Colon (tissue), 2 donors: ENCODE measurements around the gene SLC66A2.
"Not testable (repeated sequence)": the region's sequence is repeated elsewhere in the genome, so short reads cannot be mapped to it uniquely, and the experiment has no call there.

Source experiments
- FAIRE-seq: peaks from 2 replicates; lab custom pipeline; 2012; peaks lifted over from hg19 to GRCh38; lab: Jason Lieb, UNC
- donor health status: control.
- donor health status: control.

Gene SLC66A2

DNA sequence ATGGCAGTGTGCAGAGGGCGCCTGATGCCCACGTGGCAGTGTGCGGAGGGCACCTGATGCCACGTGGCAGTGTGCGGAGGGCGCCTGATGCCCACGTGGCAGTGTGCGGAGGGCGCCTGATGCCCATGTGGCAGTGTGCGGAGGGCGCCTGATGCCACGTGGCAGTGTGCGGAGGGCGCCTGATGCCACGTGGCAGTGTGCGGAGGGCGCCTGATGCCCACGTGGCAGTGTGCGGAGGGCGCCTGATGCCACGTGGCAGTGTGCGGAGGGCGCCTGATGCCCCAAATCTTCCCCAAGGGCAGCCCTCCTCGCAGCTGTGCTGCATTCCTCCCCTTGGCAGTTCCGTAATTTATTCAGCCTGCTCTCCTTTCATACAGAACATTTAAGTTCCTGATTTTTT is 73.2 kb downstream of the SLC66A2 start:
- FAIRE-seq = not testable (repeated sequence)

DNA sequence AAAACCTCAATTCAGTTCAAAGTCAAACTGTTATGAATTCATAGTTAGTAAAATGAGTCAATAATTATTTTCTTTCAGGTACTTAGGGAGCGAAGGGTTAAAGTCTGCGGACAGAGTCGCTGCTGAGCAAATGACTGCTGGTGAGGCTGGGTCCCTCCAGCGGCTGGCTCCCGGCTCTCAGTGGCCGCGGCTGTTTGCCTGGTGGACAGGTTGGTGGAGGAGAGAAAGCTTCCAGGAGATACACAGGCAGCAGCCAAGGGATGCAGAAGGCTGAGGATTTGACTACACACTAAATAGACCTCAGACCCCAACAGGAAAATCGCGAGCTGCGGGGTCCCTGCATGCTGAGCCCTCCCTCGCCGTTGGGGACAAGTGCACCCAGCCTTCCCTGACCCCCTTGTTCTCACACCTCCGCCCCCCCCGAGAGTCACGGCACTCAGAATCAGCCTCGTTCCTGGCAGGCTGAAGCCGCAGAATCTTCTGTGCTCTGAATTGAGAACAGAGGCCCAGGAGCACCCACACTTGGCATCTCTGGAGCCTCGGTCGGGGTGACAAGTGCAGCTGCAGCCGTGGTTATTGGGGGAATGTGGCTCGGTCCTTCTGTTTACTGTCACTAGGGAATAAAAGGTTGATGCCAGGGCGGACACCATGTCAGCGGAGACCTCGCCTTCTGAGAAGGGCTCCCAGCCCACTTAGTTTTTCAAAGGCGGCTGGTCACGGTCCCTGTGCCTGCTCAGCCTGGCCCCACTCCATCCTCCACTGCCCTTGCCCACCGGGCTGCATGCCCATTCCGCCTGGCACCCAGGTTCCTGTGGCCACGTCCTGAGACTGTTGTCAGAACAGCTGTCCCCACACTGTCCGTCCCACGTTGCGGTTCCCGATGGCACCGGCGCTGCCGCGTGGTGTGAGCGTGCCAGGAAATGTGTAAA is 74.0 kb downstream of the SLC66A2 start:
- no peak for FAIRE-seq

DNA sequence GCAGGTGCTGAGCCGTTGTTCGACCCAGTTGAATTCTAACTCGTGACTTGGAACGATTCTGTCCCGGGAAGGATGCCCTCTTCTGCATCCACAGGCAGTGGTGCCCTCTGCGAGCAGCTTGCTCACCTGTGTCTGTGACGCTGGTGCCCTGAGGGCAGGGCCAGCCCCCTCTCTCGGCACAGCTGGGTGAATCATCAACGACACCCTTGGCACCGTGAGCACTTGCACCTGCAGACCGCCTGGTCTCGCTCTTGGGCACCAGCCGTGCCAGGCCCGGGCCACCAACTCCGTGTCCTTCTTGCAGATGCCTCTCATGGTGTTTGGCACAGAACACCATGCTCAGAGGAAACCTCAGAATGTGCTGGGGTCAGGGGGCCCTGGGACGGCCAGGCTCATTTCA is 75.0 kb downstream of the SLC66A2 start:
- no peak for FAIRE-seq

DNA sequence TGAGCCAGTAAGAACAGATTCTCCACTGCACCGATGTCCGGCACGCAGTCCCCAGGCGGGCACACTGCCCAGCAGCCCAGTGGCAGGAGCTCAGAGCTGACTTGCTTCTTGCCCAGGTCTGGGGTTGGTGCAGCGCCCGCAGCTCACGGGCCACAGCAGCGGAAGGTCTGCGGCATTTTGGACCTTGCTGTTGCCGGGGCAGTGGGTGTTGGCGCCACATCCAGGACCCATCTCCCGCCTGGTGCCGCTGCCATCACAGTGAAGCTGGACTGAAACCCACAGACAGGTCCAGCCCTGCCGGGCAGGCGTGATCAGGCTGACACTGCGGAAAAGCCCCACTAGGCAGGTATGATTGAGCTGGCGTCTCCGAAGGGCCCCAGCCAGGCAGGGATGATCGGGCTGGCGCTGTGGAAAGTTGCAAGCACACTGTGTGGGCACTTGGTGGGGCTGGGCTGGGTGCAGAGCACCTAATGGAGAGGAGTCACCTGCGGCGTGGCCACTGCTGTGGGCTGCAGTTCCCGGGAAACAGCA is 75.5 kb downstream of the SLC66A2 start:
- no peak for FAIRE-seq

DNA sequence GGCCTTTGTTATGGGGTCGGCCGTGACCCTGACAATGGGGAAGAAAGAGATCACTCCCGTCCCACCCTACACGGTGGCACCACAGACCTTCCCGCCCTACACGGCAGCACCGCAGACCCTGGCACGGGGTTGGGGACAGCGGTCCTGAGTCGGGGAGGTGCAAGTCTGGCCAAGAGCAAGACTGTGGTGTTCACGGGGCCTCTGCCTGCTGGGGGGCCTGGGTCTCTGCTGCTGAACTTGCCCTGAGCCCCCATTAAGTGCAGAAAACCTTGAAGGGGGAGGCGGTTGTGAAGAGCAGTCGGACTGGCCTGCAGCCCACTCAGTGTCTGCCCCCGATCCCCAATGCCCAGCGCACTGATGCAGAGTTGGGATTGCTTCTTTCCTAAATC is 75.9 kb downstream of the SLC66A2 start:
- no peak for FAIRE-seq

DNA sequence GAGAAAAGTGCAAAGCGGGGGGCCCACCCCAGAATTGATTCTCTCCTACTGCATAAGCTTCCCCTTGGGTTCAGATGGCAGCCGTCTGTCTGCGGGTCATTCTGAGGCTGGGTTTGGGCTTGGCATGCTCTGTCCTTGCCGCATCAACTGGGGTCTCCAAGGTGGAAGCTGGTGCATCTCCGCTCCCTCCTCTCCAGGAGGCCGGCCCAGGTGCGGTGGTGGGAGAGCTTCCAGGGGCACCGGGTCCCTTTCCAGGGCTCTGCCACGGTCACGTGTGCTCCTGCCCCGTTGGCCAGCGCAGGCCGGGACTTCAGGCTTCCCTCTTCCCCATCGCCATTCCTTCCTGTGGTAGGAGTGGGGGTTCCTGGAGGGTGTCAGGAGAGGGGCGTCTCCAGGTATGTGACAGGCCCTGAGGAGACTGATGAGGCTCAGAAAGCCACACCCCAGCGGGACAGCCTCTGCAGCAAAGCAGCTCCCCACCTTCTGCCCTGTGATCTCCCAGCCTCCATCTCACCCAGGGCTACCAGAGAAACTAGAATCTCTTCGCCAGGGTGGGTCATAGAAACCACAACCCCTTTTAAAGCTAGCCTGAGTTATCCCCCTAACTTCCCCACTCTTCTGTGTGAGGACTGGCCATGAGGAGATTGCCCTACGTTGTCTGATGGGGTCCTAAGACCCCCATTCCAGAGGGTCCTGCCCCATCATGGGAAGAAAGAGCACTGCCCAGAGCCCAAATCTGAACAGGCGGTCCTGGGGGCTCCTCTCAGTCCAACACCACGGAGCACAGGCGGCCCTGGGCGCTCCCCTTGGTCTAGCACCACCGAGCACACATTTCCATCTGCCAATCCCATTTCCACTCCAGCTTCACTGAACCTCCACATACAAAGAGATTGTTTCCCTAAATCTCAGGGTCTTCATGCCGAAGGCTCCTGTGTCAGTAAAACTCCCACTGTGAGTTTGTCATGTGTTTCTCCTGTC is 76.6 kb downstream of the SLC66A2 start:
- no peak for FAIRE-seq

DNA sequence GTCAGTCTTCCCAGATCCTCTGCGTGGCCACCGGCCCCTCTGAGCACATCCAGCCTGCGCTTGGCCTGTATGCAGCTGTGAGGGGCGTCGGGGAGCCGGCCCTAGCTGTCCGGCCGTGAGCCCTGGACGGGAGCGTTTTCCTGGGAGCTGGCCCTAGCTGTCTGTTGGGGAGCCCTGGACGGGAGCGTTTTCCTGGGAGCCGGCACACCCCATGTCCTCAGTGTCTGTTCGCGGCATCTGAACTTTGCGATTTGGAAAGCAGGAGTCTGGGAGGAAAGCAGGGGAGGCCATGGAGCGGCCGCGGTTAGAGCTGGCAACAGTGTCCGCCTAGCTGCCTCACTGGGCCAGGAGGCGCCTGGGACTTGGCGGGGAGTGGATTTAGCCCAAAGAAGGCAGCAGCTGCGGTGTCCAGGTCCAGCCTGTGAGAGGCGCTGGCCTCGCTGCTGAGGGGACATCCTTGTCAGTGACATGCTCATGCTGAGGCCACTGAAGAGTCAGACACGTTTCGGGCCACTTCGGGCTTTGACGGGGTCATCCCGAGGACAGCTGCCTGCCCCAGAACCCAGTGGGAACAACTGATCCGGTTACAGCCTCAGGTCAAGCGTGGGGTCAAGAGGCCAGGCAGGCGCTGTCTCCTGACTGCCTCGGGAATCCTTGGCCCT is 77.9 kb downstream of the SLC66A2 start:
- FAIRE-seq = no peak

DNA sequence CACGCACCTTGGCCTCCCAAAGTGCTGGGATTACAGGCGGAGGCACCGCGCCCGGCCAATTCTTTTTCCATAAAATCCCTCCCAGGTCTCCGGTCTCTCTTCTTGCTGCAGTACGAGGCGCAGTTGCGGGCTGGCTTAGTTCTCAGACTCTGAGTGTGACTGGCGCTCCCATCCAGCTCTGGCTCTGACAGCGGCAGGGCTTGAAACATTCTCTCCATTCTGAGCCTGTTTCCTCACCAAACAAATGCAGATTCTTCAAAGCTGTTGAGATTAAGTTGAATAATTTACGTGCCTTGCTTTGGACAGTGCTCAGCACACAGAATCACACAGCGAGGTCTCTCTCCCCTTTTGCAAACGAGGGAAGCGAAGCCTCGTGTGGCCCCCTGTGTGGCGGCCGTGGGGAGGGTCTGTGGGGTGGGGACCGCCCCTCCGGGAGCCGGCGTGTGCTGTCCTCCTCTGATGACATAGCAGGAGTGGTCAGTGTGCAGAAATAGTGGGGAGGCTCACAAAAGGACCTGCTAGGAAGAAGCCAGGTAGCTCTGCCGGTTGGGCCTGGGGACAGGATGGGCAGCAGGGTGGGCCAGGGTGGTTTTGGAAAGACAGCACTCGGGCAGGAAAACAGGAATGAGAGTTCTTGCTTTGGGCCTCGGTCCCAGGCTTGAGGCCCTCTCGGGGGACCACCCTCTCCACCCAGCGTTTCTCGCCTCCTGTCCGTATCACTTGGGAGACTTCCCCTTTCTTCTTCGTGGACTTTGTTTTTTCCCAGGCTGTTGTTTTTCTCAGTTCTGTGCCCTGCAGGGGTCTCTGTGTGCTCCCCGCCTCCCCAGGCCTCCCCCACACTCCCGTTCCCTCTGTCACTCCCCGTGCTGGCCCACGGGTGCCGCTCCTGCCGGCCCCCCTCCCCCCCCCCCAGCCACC is 78.7 kb downstream of the SLC66A2 start:
- FAIRE-seq = no peak

DNA sequence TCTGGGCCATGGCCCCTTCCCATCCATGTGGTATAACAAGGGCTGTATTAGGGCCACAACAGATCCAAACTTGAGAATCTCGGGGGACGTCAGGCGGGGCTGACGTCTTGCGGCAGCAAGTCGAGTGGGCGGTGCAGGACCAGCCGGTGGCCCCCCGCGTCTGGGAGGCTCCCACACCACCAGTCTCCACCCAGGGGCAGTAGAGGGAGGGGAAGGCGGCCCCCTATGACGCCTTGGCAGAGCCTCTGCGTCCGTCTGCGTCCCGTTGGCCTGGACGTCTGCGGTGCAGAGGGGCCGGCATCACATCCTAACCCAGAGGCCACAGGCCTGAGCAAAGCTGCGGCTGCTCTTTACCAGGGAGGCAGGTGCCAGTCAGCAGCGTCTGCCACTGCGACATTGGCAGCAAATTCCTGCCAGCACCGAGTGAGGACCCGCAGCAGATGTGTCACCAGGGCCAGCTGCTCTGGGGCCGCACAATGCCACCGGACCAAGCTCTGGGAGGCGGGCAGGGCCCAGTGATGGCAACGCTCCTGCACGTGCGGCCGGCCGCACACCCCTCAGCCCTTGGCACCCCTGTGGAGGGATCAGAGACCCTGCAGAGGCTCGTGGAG is 79.9 kb downstream of the SLC66A2 start:
- FAIRE-seq = no peak

DNA sequence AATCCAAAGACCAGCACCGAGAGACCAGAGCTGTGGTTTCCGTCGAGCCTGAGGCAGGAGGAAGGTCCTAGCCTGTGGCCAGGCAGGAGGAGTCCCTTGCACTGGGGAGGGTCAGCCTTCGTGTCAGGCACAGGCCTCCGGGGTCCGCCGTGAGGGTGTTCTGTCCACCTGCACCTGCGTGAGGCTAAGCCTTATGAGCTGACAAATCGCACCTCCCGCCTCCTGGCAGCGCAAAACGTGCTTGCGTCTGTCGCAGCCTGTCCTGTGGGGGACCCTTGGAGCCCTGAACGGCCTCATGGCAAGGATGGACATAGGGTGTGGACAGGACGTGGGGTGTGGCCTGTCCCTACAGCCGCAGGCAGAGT is 80.4 kb downstream of the SLC66A2 start:
- no peak for FAIRE-seq

DNA sequence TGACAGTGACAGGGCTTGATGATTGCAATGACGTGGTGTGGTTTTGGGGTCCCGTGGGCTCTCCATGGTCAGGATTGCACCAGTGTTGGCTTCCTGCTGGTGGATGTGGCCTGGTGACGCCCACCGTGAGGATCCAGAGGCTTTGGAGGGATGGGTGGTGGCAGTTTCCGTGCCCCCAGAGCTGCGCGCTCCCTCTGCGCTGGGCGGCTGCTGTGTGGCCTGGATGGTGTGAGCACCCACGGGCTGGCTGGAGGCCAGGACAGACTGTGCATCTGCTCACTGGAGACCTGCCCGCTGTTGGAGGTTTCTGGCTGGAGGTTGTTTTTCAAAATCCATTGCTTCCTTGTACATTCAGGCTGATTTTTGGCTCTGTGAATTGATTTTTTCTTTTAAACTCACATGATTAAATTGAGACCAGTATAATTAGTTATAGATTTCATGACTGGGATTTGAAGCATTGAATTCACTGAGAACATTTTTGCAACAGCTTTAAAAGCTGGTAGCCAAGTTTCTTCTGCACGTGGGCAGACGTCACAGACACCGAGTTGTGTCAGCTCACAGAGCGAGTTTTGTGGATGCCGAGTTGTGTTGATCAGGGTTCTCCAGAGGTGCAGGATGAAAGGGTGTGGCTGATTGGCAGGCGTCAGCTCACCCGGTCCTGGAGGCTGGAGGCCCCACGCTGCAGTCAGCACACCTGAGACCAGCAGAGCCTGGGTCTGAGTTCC is 81.0 kb downstream of the SLC66A2 start:
- FAIRE-seq = no peak

DNA sequence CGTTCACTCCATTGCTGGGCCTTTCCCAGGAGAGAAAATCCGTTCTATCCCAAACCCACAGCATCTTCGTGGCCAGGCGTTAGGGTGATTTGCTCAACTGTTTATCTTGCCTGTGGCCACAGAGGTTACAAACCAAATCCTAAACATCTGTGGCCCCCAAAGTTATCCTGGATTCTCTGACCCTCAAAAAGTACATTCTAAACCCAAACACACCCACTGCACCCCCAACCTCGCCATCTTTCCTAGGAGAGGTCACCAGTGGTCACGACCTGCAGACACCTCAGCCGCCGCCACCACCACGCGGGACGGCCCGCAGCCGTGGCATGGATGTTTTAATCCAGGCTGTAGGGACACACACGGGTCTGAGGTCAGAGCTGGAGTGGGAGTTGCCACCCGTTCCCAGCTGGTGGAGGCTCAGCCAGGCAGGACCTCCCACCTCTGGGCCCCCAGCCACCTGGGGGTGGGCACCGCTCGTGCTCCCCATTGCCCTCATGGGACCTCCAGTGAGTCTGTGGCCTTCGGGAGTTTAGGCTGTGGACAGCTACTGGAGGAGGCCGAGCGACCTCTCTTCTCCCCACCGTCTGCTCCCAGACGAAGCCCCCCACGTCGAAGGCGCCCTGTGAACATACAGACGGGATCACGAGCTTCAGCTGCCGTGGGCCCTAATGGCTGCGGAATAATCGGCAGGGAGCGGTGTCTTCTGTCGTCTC is 81.7 kb downstream of the SLC66A2 start:
- no peak for FAIRE-seq

DNA sequence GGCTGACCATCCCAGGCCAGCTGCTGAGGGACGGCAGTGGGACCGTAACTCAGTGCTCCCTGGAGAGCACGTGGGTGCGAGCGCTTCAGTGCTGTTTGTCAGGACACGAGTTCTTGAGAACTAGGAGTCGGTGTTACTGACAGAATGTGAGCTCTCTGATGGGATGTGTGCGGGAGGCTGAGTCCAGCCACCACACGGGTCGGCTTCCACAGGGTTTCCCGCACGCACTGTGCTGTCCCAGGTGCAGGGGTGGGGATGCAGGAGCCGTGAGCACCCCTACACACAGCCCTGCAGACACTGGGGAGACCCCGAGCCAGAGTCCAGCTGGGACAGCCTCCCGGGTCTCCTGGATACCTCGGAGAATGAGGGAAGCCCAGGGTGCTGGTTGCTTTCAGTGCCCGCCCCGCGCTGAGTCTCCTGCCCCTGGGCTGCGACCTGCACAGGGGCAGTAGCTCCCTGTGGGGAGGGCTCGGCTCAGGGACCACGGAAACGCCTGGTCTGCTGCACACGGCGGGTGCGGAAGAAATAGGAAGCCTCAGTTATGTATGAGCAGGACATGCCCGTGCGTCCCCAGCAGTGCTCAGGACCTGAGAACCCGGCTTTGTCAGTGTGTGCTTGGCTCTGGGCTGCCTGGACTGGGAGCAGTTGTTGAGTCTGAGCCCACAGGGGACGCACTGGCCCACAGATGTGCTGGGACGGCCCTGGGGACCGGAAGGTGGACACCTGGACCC is 82.5 kb downstream of the SLC66A2 start:
- FAIRE-seq = no peak

DNA sequence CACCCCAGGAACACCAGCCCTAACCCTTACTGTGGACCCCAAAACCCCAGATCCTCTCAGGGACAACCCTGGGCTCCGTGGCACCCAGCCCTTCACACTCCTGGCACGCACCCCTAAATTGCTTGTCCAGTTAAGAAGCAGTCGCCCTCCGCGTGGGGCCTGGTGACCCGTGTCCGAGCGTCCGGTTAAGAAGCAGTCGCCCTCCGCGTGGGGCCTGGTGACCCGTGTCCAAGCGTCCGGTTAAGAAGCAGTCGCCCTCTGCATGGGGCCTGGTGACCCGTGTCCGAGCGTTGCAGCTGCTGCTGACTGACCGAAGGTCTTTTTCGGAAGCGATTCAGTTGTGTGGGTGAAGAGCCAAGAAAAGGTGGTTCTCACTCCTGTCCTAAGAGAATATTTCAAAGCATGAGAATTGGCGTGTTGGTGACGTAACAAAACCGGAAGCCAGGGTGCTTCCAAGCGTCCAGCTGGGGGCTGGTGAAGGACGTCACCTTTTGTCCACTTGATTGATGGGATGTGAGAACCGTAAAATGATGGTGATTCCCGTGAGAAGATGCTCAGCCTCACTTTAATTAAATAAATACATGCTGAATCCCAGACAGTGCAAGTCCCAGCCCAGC is 83.2 kb downstream of the SLC66A2 start:
- no peak for FAIRE-seq

DNA sequence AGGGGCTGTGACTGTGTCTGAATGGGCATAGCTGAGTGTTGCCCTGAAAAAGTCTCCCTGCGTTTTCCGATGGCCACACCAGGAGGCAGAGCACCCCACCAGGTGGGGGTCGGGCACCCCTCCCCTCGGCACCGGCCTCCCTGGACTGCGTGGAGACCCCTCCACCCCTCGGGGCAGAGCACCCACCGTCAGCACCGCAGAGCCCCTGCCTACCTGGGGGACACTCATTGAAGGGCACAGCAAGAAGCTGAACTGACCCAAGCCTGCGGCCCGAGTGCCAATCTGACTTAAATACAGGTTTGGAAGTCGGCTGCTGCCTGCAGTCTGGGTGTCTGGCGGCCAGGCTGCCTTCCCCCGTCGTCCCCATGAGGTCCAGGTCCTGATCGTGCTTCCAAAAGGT is 83.8 kb downstream of the SLC66A2 start:
- FAIRE-seq = no peak

DNA sequence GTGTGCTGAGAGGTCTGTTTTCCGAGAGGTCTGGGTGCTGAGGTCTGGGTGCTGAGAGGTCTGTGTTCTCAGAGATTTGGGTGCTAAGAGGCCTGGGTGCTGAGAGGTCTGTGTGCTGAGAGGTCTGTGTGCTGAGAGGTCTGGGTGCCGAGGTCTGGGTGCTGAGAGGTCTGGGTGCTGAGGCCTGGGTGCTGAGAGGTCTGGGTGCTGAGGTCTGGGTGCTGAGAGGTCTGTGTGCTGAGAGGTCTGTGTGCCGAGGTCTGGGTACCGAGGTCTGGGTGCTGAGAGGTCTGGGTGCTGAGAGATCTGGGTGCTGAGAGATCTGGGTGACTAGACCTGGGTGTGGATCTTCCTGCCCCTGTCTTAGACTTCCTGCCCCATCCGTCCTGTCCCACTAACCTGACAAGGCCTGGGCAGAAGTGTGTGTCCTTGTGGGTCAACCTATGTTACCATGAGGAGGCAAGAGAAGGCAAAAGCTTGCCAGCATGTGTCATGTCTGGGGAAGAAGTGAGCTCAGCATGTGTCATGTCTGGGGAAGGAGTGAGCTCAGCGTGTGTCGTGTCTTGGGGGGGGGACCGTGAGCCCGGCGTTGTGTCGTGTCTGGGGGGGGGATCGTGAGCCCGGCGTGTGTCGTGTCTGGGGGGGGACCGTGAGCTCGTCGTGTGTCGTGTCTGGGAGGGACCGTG is 84.4 kb downstream of the SLC66A2 start:
- no peak for FAIRE-seq

DNA sequence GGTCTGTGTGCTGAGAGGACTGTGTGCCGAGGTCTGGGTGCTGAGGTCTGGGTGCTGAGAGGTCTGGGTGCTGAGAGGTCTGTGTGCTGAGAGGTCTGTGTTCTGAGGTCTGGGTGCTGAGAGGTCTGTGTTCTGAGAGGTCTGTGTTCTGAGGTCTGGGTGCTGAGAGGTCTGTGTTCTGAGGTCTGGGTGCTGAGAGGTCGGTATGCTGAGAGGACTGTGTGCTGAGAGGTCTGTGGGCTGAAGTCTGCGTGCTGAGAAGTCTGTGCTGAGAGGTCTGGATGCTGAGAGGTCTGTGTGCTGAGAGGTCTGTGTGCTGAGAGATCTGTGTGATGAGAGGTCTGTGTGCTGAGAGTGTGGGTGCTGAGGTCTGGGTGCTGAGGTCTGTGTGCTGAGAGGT is 85.5 kb downstream of the SLC66A2 start:
- not testable (repeated sequence) for FAIRE-seq

DNA sequence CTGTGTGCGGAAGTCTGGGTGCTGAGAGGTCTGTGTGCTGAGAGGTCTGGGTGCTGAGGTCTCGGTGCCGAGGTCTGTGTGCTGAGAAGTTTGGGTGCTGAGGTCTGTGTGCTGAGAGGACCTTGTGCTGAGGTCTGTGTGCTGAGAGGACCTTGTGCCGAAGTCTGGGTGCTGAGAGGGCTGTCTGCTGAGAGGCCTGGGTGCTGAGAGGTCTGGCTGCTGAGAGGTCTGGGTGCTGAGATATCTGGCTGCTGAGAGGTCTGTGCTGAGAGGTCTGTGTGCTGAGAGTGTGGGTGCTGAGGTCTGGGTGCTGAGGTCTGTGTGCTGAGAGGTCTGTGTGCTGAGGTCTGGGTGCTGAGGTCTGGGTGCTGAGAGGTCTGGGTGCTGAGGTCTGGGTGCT is 86.5 kb downstream of the SLC66A2 start:
- FAIRE-seq = not testable (repeated sequence)
